ACHN (cell line): ENCODE measurements around the gene PRKAR1A.
"Not testable (repeated sequence)": the region's sequence is repeated elsewhere in the genome, so short reads cannot be mapped to it uniquely, and the experiment has no call there.

Experiments used
- DNase-seq: peaks from one replicate; pipeline ENCODE4 v3.0.0-alpha.2; 2015
- in situ Hi-C: cut with HindIII; loops from 2 replicates; pipeline ENCODE4 v1.10.0; 2017; ENCODE audit warnings: low sequenced_read_pairs, low pct_ligation_motif_present, low pct_unique_long_range_greater_than_20kb

The PRKAR1A gene

DNA sequence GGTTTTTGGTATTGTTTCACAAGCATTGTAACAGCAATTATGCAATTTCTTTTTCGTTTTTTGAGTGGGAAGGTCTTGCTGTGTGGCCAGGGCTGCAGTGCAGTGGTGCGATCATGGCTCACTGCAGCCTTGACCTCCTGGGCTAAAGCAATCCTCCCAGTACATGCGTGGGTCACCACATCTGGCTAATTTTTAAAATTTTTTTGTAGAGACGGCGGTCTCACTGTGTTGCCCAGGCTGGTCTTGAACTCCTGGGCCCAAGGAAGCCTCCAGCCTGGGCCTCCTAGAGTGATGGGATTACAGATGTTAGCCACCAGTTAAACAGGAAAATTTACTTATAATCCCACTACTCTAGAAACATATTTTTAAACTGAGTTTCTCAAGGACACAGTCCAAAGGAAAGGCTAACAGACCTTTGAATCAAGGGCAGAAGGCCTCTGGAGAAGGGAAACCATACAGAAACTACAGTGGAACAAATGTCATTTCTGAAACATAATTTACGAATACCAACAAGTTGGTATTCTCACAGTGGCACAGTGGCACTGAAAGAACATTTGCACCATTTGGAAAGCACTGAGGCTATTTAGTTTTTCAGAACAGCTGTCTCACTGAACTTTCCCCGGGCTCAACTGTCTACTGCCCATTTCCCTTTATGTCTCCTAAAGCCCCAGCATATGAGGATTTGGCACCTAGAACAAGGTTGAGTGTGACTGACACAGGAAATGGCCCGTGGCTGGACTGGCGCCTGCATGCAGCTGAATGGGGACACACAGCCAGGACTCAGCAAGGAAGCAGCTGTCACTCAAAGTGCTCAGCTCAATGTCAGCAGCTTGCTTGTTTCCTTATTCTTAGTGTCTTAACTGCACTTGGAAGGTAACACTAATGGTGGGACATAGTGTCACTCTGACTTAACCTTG lies 2.8 kb upstream of the PRKAR1A start:
- DNase-seq: no peak
- in situ Hi-C loops: no loop called here

DNA sequence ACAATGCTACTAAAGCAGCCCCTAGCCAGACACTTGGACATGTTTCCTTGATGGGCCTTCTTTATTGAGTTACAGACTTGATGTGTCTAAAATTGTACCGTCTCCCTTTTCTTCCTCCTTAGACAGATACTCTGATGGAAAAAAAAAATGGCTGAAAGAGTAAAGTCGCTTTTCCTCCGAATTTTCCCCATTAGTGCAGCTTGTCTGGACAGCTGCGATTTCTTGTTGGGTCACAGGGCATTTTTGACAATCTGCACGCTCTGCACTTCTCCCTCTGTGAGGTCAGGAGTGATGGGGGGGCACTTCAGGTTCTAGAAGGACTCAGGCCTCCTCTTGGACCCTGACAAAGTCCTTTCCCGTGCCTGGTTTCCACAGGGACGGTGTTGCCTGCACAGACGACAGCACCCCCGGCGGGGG lies 968 bp upstream of the PRKAR1A start:
- in situ Hi-C loops: no loop called here
- no peak for DNase-seq

DNA sequence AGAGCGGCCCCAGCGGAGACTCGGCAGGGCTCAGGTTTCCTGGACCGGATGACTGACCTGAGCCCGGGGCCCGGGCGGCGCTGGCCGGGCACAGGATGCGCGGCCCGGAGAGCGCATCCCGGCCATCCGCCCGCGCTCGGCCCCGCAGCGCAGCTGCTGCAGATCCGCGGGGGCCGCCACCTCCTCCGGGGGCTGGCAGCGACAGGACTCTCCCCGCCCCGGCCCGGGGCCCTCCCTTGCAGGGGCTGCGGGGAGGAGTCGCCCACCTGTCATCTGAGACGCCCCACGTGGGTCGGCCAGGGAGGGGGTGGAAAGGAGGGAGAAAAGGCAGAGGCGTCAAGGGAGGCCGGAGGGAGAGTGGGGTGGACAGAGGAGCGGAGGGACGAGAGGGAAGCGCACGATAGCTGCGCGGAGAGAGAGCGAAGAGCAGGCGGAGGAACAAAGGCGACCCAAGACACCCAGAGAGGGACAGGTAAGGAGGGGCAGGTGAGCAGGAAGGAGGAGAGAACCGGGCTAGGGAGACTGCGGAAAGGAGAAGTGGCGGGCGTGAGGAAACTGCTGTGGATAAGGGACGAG lies 471 bp upstream of the PRKAR1A start:
- peak; percentile 65 for DNase-seq
- in situ Hi-C loops: no loop called here

DNA sequence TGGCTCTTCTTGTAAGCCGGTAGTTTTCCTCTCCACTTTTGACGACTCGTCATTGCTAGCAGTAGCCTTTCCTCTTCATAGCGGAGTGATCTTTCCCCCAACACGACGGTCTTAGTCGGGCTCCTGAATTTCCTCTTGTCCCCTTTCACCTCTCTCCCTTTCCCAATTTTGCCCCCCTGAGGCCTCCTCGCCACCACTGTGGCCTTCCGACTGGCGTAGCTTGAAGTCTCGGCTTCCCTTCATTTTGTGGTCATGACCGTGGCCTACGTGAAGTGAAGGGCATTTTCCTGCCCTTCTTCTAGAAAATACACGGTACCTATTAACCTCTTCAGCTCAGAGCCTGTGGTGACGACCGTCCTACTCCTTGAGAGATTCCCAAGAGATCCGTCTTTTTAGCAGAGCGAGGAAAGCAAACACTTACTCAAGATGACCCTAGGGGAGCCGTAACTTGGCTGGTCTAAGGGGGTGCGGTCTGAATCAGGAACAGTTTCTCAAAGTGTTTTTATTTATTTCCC lies 787 bp downstream of the PRKAR1A start:
- DNase-seq: peak; percentile 52
- in situ Hi-C loops: no loop called here

DNA sequence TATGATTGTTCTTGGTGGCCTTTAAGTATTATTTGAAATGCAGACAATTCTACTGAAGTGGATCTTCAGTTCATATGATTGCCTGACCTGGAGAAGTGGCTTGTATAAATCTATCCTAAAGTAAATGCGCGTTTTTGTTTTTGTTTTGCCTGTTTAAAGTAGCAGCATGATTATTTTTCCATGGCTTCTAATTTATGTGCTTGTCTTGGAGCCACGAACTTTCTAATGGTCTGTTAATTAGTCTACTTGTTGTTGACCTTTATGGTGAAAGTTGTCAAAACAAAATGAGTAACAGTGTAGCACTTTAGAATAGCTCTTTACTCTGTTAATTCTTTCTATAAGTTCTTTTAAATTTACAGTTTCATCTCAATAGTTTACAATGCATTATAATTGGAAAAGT lies 1.7 kb downstream of the PRKAR1A start:
- no peak for DNase-seq
- in situ Hi-C loops: no loop called here

DNA sequence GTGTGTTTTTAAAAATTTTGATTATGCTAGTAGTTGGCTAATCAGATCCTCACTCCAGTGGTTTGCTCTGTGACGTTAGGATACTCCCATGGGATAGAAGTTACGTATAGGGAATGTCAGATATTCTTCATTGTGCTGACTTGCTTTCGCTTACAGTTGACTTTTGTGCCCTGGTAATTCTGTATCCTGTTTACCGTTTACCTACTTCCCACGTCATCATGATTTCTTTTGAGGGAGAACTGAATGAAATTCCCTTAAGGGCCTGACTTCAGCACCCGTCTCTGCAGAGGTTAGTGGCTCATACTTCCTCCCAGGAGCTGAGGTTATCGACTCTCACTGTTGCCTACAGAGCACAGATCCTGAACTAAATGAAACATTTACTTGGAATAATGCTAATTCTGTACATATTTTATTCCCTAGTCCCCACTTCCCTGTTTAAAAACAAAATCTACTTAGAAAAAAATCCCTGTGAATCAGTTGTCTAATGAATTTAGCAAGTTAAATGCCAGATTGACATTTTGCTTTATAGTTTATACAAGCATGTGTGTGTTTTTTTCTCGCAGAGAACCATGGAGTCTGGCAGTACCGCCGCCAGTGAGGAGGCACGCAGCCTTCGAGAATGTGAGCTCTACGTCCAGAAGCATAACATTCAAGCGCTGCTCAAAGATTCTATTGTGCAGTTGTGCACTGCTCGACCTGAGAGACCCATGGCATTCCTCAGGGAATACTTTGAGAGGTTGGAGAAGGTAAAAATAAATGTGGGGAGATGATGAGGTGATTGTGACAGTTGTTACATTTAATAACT lies 2.8 kb downstream of the PRKAR1A start:
- in situ Hi-C loops: no loop called here
- no peak for DNase-seq

DNA sequence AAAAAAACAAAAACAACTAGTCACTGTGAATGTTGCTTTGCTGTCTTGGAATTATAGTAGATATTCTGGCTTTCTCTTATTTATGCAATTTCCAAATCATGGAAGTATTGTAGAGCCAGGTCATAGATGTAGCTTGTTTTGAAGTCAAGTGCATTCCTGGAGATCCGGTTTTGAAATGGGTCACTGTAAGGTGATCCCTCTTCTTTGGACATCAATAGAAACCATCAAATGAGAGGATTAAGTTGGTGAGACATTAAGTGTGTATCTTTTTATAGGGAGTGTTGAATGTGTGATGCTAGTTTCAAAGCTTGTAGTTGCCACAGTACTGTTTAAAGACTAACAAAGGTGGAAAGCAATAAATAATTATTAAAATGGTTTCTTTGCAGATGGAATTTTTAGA lies 4.5 kb downstream of the PRKAR1A start:
- in situ Hi-C loops: no loop called here
- no peak for DNase-seq

DNA sequence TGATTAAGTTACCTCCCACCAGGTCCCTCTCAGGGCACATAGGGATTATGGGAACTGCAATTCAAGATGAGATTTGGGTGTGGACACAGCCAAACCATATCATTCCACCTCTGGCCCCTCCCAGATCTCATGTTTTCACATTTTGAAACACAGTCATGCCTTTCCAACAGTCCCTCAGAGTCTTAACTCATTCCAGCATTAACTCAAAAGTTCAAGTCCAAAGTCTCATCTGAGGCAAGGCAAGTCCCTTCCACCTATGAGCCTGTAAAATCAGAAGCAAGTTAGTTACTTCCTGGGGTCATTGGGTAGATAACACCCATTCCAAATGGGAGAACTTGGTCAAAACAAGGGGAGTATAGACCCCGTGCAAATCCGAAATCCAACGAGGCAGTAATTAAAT lies 5.4 kb downstream of the PRKAR1A start:
- in situ Hi-C loops, DNase-seq: not testable (repeated sequence)

DNA sequence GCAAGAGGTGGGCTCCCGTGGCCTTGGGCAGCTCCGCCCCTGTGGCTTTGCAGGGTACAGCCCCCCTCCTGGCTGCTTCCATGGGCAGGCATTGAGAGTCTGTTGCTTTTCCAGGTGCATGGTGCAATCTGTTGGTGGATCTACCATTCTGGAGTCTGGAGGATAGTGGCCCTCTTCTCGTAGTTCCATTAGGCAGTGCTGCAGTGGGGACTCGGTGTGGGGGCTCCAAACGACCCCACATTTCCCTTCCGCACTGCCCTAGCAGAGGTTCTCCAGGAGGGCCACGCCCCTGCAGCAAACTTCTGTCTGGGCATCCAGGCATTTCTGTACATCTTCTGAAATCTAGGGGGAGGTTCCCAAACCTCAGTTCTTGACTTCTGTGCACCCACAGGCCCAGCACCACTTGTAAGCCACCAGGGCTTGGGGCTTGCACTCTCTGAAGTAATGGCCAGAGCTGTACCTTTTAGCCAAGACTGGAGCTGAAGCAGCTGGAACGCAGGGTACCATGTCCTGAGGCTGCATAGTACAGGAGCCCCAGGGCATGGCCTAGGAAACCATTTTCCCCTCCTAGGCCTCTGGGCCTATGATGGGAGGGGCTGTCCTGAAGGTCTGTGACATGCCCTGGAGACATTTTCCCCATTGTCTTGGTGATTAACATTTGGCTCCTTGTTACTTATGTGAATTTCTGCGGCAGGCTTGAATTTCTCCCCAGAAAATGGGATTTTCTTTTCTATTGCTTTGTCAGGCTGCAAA lies 6.0 kb downstream of the PRKAR1A start:
- DNase-seq: no peak
- in situ Hi-C loops: no loop called here

DNA sequence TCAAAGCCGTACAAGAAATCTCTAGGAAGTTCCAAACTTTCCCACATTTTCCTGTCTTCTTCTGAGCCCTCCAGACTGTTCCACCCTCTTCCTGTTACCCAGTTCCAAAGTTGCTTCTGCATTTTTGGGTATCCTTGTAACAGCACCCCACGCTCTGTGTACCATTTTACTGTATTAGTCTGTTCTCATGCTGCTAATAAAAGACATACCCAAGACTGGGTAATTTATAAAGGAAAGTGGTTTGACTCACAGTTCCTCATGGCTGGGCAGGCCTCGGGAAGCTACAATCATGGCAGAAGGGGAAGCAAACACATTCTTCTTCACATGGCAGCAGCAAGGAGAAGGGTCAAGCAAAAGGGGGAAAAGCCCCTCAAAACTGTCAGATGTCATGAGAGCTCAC lies 6.8 kb downstream of the PRKAR1A start:
- DNase-seq, in situ Hi-C loops: not testable (repeated sequence)

DNA sequence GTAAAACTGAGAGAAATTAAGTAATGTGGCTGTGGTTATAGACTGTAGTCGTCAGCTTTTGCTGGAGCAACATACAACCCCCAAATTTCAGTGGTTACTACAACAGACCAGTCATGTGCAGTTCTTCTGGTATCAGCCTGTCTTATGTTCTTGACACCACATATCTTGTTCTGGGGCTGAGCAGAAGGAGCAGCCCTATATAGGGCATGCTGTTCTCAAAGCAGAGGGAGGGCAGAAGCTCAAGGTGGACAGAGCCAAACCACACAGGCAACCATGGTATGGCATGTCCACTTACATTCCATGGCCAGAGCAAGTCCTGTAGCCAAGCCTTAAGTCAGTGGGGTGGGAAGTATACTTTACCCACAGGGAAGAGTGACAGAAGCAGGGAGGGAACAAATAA lies 7.7 kb downstream of the PRKAR1A start:
- in situ Hi-C loops: no loop called here
- DNase-seq: no peak

DNA sequence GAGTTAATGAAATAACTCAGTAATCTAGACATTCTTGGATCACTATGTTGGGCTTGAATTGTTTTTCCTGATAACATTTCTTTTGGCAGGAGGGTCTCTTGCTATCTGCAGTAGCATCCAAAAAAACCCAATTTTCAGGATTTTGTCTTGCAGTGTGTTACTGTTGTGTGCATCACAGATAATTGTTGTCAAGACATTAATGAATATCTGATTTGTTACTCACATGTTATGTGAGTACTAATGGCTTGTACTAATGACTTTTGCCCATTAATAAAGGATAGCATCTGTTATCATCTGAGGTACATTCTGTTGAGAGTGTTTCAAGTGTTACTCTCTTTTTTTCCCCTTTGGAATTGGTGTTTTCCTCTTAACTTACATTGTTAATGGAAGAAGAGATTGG lies 10.0 kb downstream of the PRKAR1A start:
- DNase-seq: no peak
- in situ Hi-C loops: no loop called here

DNA sequence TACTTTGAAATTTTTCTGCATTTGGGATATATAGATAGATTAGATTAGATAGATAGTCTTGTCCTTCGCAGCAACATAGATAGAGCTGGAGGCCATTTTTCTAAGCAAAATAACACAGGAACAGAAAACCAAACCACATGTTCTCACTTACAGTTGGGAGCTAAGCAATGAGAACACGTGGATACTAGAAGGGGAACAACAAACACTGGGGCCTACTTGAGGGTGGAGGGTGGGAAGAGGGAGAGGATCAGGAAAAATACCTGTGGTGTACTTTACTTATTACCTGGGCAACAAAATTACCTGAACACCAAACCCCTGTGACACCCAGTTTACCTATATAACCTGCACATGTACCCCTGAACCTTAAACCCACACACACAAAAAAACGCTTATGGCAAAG lies 14.3 kb downstream of the PRKAR1A start:
- DNase-seq: no peak
- in situ Hi-C loops: no loop called here

DNA sequence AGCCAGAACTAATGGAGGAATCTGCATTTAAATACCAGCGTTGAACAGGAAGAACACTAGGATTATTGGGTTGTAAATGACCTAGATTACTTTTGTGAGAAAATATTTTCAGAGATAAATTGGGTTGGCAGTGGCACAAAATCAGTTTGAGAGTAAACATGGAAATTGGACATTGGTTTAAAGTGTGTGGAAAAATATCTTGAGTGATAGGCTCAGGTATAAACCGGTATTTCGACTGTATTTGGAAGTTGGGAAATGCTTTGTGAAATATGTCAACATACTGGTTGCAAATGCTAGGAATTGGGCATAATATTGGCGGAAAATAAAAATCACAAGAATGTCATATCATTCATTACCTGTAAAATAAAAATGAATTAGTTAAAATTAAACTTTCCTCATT lies 15.1 kb downstream of the PRKAR1A start:
- in situ Hi-C loops: no loop called here

DNA sequence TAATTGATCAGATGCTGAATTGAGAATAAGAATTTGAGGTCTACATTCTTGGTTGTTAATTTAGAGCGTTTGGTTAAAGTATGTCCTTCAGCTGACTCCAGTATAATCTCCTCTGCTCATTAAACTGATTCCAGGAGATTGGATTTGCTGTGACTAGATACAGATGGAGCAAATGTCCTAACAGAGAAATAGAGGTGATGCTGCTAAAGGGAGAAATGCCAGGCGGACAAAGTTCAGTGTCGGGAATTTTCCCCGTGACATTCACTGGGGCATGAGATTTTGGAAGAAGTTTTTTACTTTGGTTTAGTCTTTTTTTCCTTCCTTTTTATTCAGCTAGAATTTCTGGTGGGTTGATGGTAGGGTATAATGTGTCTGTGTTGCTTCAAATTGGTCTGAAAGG lies 19.0 kb downstream of the PRKAR1A start:
- in situ Hi-C loops: no loop called here
- no peak for DNase-seq

More for the DNA sequence above, 15.1 kb downstream of the PRKAR1A start:
- DNase-seq: no peak

DNA sequence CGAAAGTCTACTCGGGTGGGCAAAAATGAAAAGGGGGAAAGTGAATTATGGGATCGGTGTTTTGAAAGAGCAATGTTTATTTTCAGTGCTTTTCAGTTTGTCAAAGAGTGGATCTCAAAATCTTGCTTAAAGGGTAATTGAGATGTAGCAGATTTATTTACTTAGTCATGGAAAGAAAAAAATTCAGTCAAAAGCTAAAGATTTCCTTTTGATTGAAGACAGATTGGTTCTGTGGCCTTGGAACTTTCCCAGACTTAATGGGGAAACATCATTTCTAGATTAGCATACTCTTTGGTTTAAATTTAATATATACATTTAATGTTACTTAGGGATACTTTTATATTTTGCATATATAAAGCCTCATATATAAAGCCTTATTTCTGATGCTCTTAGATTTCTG lies 20.6 kb downstream of the PRKAR1A start:
- no peak for DNase-seq
- in situ Hi-C loops: no loop called here

DNA sequence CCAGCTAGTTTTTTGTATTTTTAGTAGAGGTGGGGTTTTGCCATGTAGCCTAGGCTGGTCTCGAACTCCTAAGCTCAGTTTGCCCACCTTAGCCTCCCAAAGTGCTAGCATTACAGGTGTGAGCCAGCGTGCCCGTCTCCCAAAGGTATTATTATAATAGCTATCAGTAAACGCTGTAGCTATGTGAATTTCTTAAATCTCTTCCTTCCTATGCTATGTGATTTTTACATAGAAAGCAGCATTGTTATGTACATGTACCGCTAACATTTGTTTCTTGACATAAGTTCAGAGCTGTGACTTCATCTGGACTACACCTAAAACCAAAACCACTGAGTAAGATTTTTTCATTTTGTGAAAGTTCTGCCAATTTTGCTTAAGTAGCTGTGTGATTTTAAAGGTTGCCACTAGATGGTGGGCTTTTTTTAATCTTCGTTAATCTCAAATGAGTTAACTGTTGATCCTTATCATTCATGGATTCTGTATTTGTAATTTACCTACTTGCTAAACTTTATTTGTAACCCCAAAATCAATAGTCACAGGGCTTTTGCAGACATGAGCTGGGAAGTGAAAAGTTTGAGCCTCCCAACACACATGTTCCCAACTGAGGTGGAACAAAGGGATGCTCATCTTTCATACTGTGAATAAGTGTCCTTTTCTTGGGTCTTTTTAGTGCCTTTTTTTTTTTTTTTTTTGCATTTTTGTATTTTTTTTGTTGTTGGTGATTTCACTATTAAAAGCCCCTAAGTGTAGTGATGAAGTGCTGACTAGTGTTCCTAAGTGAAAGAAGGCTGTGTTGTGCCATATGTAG lies 21.9 kb downstream of the PRKAR1A start:
- no peak for DNase-seq
- in situ Hi-C loops: no loop called here

DNA sequence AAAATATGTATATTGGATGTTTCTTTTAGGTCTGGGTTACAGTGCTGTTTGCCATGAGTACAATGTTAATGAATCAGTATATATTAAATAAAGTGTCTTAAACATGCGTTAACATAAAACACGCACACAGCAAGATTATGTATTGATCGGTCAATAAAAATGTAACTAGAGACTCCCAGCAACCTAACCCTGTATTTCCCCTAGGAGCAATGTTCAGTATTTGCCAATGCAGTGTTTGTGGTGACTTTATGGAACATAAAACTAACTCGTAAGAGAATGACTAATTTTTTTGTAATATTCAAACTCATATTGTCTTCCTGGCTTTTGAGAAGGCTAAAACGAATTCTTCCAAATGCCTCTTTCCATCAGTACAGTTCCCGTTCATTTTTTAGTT lies 22.5 kb downstream of the PRKAR1A start:
- in situ Hi-C loops: no loop called here
- no peak for DNase-seq
